Fibroblast of gingiva (primary cell): ENCODE data around the gene GRIN2C.
A peak's percentile ranks its signal among the peaks of the same experiment; 100 is the strongest.

Source experiments
- DNase-seq: peaks from one replicate; pipeline ENCODE4 v3.0.0-alpha.2; 2011; ENCODE audit warnings: low read depth

The GRIN2C gene

DNA sequence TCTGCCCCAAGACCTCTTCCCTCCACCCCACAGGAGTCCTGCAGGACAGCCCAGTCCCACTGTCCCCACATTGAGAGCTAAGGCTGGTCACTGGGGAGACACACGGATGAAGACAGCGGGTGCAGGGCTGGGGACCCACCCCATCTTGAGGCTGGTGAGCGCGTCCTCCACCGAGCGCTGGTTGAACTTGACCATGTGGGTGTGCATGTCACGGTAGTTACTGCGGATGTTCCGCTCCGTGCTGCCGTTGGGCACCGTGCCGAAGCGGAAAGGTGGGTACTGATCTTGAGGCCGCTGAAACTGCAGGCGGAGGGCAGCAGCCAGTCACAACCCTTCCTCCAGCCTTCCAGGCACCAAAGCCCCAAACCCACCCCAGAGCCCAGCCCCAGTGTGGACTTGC is 13.1 kb downstream of the GRIN2C start:
- no peak for DNase-seq

DNA sequence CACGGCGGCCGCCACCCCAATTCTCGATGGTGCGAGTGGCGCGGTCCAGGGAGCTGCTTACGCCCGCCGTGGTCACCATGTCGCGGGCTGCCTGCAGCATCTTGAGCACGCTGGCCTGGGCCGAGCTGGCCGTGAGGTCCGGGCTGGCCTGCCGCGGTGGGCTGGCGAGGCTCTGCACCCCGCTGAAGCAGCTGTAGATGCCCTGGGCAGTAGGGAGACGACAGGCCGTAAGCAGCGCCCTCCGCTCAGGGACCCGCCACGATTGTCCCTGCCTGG is 16.4 kb downstream of the GRIN2C start:
- DNase-seq = no peak

- DNase-seq = peak; percentile 49
These were observed 16.9 kb downstream of the GRIN2C start for GRCh38 chr17:74842599-74843351.

GRCh38 chr17:74842146-74842598 is 17.5 kb downstream of the GRIN2C start:
- no peak for DNase-seq

DNA sequence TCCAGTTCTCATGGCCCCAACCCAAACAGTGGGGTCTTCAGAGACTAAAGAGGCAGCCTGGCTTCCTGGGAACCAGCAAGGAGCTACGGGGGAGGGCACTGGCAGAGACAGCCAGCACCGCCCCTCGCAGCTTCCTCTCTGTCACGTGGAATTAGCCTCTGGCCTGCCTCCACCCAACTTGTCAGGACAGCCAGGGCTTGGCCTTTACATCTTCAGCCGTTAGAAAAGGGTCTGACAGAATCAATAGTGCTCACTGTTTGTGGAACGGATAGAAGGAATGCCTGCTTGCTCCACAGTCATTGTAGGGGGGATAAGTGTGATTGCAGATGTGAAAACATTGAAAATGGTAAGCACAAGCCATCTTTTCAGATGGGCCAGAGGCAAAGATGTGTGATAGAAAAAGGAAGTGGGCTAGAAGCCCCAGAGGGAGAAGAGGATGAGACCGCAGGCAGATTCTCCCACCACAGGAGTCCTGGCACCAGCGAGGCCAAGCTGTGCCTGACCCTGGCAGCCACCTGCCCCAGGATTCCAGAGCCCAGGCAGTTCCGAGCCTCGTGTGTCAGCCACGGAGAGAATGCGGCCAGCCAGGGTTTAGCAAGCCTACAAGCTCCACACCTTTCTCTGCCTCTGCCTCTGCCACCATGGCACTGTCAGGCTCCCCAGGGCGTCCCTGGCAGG is 18.6 kb downstream of the GRIN2C start:
- peak; percentile 23 for DNase-seq

DNA sequence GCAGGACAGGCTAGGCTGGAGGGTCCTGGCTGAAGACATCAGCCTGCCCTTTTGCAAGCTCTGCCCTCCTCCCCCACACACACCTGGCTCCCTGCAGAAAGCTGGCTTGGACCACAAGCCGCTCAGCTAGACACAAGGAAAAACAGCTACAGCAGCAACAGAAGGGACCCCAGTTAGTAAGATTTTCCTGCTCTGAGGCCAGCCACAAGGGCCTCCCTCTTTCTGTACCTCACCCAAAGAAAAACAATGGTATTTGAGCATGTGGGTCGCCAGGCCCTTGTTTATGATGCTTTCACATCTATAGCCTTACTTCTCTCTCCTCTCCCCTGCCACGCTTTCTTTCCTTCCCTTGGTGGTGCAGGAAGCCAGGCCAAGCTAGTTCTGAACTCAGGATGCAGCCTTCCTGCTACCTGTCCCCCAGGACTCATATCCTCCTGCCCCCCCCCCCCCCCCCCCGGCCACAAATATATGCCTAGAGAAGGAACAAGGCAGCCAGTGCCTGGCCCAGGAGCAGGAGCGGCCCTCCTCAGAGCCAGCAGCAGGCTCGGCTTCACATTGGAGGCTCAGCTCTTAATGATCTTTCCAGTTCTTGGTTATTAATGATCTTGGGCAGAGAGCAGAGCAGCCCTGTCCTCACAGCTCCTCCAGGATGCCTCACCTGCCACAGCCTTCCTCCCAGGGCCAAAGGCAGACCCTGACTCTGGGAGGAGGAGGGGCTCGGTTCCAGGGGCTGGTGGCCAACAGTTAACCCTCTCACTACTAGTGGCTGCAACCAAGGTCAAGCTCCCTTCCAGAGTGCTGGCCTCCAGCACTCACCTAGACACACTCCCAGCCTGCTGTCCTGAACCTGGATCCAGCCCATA is 19.5 kb downstream of the GRIN2C start:
- DNase-seq = no peak

DNA sequence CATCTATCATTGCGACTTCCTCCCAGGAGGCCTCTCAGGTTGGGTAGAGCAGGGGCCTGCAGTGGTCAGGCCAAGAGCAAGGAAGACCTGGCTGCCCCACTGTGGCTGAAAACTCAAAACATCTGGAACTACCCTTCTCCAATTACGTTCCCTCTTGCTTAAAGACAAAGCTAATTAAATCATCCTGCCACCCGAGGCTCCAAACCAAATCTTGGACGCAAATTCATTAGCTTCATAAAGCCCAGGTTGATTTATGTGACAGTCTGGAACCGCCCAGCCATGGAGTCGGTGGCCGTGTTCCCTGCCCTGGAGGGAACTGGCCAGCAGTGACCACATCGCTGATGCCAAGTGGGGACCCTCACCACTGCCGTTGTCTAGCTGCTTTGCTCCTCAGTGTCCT is 21.4 kb downstream of the GRIN2C start:
- peak; percentile 39 for DNase-seq

GRCh38 chr17:74836691-74837467 is 22.8 kb downstream of the GRIN2C start:
- no peak for DNase-seq

DNA sequence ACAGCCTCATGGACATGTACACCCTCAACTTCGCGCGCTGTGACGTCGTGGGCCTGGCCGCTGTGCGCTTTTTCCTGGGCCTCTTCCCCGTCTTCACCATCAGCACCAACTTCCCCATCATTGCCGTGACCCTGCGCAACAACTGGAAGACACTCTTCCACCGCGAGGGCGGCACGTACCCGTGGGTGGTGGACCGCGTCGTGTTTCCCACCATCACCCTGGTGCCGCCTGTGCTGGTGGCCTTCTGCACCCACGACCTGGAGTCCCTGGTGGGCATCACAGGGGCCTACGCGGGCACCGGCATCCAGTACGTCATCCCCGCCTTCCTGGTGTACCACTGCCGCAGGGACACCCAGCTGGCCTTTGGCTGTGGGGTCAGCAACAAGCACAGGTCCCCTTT is 23.5 kb downstream of the GRIN2C start:
- DNase-seq = no peak

DNA sequence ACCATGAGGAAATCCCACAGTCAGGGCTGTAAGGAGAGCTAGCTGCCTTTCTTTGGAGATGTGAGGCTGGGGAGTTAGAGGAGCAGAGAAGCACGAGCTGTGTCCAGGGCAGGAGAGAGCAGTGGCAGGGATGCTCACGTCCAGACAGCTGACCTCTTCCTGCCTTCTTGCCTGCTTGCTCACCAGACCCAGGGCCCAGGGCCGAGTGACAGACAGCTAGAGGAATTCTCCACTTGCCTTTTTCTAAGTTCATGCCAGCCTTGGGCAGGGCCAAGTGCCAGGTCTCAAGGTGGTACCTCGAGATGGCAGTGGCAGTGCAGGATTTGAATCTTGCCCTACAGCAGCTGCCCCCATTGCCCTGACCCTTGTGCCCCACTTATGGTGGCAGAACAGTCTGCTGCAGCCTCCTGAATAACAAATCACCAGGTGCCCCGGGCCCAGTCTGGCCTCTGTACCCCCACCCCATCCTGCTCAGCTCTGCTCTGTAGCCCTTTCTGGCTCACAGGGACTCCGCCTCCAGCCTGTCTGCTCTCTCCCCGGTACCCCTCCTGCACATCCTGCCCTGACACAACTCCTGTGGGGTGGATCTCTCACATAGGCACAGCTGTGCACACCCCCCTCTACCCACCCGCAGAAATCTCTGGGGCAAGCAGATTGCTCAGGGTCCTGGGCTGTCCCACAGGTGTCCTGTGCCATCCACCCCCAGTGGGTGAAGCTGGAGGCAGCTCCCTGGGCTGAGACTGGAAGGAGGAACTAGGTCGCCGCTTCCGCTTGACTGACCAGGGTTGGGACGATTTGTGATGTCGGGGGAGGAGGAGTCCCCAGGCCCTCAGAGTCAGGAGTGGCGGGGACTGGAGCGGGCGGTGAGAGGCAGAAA is 25.9 kb downstream of the GRIN2C start:
- DNase-seq = no peak

DNA sequence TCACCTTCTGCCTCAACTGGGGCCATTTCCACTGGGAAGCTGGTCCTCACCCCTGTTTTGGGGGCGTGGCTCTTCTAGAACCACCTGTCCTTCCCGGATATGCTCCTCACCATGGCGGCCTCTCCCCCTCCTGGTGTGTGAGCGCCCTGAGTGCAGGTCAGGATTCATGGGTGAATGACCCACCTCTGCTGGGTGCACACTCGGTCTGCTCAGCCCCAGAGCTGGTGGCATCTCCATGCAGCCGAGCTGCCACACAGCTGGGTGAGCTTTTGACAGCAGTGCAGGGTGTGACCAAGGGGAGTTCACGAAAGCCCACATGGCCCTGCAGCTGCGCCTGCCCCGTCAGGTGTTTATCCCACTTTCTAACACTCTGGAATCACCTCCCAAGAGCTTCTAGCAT is 27.3 kb downstream of the GRIN2C start:
- no peak for DNase-seq

DNA sequence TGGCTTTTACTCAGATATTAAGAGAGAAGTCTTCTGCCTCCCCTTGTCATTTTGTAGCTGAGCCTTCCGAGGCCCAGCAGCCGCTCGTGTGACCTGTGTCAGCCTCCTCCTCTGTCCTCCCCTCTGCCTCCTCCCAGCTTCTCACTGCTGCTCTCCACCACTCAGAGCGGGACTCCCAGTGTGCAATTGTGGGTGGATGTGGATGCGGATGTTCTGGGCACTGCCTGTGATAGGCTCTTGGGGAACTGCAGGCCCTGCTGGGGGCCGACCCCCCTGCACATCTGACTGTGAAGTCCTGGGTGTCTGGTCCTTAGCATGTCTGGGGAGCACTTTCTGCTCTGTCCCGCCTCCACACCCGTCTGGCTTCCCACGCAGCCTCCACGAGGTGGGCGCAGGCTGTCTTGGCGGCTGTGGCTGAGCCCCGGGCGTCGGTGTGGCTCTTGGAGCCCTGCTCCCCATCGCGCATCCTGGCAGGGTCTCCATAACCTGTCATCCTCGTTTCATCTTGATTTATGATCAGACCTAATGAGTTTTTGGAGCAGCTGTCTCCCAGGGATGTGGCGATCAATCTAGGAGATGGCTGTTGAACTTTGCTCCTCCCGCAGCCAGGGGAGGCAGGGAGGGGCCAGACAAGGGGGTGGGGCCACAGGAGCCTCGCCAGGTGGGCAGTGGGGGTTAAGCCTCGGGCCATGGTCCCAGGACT is 28.1 kb downstream of the GRIN2C start:
- DNase-seq = no peak

DNA sequence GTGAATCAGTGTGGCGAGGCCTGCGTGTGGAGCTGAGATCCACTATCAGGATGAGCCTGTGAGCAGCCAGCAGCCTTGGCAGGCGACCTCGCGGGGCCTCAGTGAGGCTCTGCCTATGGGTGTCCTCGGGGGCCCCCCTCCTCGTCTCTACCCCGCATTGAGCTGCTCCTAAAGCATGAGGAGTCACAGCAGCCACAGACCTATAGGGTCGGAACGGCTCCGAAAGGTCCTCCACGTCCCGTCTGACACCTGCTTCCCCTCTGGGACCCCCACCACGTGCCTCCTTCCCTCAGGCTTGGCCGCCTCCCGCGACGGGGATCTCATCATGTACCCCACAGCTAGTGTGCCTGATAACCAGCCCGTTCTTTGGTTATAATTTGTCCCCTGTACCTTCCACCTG is 28.8 kb downstream of the GRIN2C start:
- no peak for DNase-seq

DNA sequence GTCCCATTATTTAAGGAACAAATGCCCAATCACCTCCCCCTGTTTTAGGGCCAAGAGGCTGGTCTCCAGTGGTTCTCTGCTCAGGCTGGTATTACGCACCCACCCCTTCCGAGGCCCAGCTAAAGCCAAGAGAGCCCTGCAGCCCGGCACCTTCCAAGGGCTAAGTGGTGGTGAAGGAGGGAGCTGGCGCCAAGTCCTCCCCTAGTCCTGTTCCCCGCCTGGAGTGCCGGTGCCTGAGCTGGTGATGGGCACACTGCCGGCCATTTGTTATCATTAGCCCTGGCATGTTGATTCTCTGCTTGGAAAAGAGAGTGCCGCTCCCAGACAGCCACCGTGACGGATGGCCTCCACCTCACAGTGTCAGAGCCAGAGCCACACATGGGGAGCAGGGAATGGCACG is 31.9 kb downstream of the GRIN2C start:
- no peak for DNase-seq

GRCh38 chr17:74825952-74826719 is 33.5 kb downstream of the GRIN2C start:
- no peak for DNase-seq

- no peak for DNase-seq
These were observed 34.6 kb downstream of the GRIN2C start for GRCh38 chr17:74824961-74825627.

GRCh38 chr17:74822939-74823367 is 36.7 kb downstream of the GRIN2C start:
- no peak for DNase-seq

- DNase-seq = no peak
These were observed 37.2 kb downstream of the GRIN2C start for GRCh38 chr17:74822335-74822938.
